Heart right ventricle (tissue), 16 donors: ENCODE data around the gene TBCE. TPM values are rescaled to one million over a fixed set of nuclear protein-coding genes. Genes with fewer than 3 reads are reported as not detected.

Source experiments
- ATAC-seq, 8 donors: fragments of 200-7000 bp; cut with Tn5 transposase; one replicate each; pipeline ENCODE4 v1.9.1; 2020; ENCODE audit warnings: mild to moderate bottlenecking in 8 of 8, moderate library complexity in 8 of 8, moderate number of reproducible peaks in 1 of 8
- DNase-seq, 2 donors: peaks; one replicate each; pipeline ENCODE4 v3.0.0-alpha.2; 2020
- H3K27ac ChIP-seq, 10 donors: fragments of 200-600 bp; sonication (generic) in 2 of 10; one replicate each; pipeline versions ENCODE4 v1.5.0 to v1.8.0; 2020 to 2022; ENCODE audit warnings: mild to moderate bottlenecking in 3 of 10
- H3K27me3 ChIP-seq, 7 donors: fragments of 200-600 bp; one replicate each; pipeline ENCODE4 v1.8.0; 2021 to 2022; ENCODE audit warnings: mild to moderate bottlenecking in 2 of 7
- H3K36me3 ChIP-seq, 9 donors: fragments of 200-600 bp; sonication (generic) in 1 of 9; one replicate each; pipeline versions ENCODE4 v1.5.0 to v1.8.0; 2020 to 2022; ENCODE audit warnings: mild to moderate bottlenecking in 2 of 9
- H3K4me1 ChIP-seq, 9 donors: fragments of 200-600 bp; sonication (generic) in 1 of 9; one replicate each; pipeline versions ENCODE4 v1.5.0 to v1.8.0; 2020 to 2022; ENCODE audit warnings: mild to moderate bottlenecking in 4 of 9
- H3K4me3 ChIP-seq, 10 donors: fragments of 200-600 bp; sonication (generic) in 2 of 10; one replicate each; pipeline versions ENCODE4 v1.5.0 to v1.8.0; 2020 to 2022; ENCODE audit warnings: mild to moderate bottlenecking in 7 of 10, moderate library complexity in 2 of 10
- H3K9me3 ChIP-seq, 11 donors: fragments of 200-600 bp in 10 of 11; sonication (generic) in 2 of 11; one replicate each; pipeline versions ENCODE4 v1.5.0 to v1.8.0; 2013 to 2022; ENCODE audit warnings: mild to moderate bottlenecking in 2 of 11, control low read depth in 1 of 11, moderate library complexity in 1 of 11
- CTCF ChIP-seq, 9 donors: fragments of 200-600 bp; sonication (generic) in 2 of 9; IDR thresholded peaks; one replicate each; pipeline versions ENCODE4 v1.5.0 to v1.8.0; 2021 to 2022; ENCODE audit warnings: antibody characterized with exemption in 9 of 9, mild to moderate bottlenecking in 5 of 9, moderate library complexity in 1 of 9
- WGBS, 2 donors: extraction: QIAGEN DNeasy Blood & Tissue Kit; methylation state at CpG; one replicate each; pipeline ENCODE4 v1.1.7; 2013; ENCODE audit warnings: inconsistent platforms in 1 of 2; 5-methylcytosine and 5-hydroxymethylcytosine counted together
- intact Hi-C, 10 donors: fragments of 100-400 bp; cut with DNase I; formaldehyde crosslinking; loops; one replicate each; pipeline versions ENCODE4 v1.11.1 to v1.14.2; 2022
- polyA plus RNA-seq, 2 donors: library from polyadenylated mRNA; stranded (reverse); fragments of 200-250 nt; gene quantifications; one replicate each; pipeline ENCODE4 v1.2.3, GENCODE V29; 2013
- total RNA-seq, 10 donors: library from RNA; stranded (reverse); fragmentation: NEBNext Ultra II Directional in 3 of 10; extraction: Animal tissue kit (Norgen Biotek cat#: 25700) in 3 of 10; gene quantifications; one replicate each; pipeline versions ENCODE4 v1.2.1 to v1.2.4, GENCODE V29; 2021 to 2023
- donor health status: Arrhythmogenic right ventricular cardiomyopathy.
- donor health status: ischemic (EF 13 %, LVEDD 7.1; RV severe dilation, severe dysfunction).
- donor health status: healthy with polysubstance abuse.
- donor health status: DM: no; HTN: yes; CAD: no.
- donor health status: DM: no; HTN: no; CAD: no.
- donor health status: ischemic (EF 25% LVEDD 6.9; RV normal size, moderate dysfunction).
- donor health status: ischemic (EF 25% LVEDD 5.7; RV mildly dilated, moderate dysfunction).
- donor health status: healthy.
- donor health status: DM: yes; HTN: yes; CAD: no.
- donor health status: Ischemic cardiomyopathy.
- donor health status: ischemic (EF 35%, LVEDD 5.7; RV mildly dilated, moderate dysfunction).
- donor health status: nonischemic (EF 11% LVEDD 7.7; RV severe dilation, severe dysfunction).
- donor health status: DM: yes; HTN: yes; CAD: no.
- donor health status: PGD.
- donor health status: ischemic (EF 29% LVEDD 5.4; RV normal size, mild dysfunction).
- donor health status: nonischemic (EF 23%, LVEDD 6.1; RV moderate dilation, normal function).

Gene TBCE
- total and polyA plus RNA-seq, 12 donors: 9.0 to 42.9 (median 20.0) TPM

DNA sequence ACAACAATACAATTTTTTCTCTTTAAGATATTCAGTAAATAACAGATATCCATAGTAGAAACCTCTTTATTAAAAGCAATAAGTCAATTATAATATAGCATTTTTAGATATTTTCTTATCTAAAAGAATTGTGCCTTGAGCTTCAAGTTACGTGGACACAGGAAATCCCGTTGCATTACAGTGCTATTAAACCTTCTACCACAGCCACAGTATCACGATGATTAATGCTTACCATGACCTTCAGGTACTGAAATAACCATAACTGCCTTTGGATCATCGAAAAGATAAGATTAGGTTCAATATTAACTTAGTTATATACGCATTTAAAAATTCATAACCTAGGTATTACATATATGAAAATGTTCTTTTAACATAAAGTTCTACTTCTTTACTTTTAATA lies 119.1 kb downstream of the TBCE start:
- Histone ChIP-seq H3K4me1 (peaks cover 0 to under 1% (median 0%) of the 10 kb centered on the region in 9 donors), H3K9me3 (peaks cover 0 to 9% (median 0%) of the 10 kb centered on the region in 11 donors), H3K27me3 (no peaks in the 10 kb centered on the region), H3K36me3 (peaks cover 0 to 74% (median 16%) of the 10 kb centered on the region in 9 donors), H3K27ac (no peak overlapping the region), H3K4me3 (no peak overlapping the region)
- intact Hi-C loops: no loop called here
- no peak for TF ChIP-seq CTCF (IDR thresholded peaks at IDR 0.05)
- ATAC-seq: no peak
- 75 to 81% methylated on average over 5 of the region's 5 CpGs for WGBS, 2 donors
- no peak for DNase-seq

- no peaks in the 10 kb centered on the region for H3K9me3 ChIP-seq
- 48 to 74% methylated on average over 3 of the region's 3 CpGs for WGBS, 2 donors
- no peak overlapping the region for H3K4me3 ChIP-seq
- TF ChIP-seq CTCF (IDR thresholded peaks at IDR 0.05): no peak
- intact Hi-C loops: no loop called here
- H3K4me1 ChIP-seq: peaks cover 0 to 7% (median 0%) of the 10 kb centered on the region in 9 donors
- H3K27me3 ChIP-seq: no peaks in the 10 kb centered on the region
- DNase-seq: no peak
- no peak overlapping the region for H3K27ac ChIP-seq
- peaks cover 0 to 69% (median 13%) of the 10 kb centered on the region in 9 donors for H3K36me3 ChIP-seq
- peak in 1 of 8 donors; percentile 17 for ATAC-seq
Observed at GRCh38 chr1:235491644-235492043, 124.4 kb downstream of the TBCE start.

DNA sequence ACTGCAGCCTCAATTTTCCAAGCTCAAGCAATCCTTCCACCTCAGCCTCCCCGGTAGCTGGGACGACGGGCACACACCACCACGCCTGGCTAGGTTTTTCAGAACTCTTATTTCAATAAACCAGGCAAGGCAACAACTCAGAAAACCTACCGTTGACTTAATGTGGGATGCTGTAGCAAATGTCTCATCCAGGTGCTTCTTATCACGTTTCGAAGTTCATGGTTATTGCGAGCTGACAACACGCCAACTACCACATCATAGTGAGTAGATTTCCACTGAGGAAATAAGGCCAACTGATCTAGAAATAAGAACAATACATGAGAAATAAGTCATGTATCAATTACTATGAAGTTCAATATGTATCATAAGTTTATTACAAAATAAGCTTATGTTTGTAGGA lies 127.3 kb downstream of the TBCE start:
- TF ChIP-seq CTCF (IDR thresholded peaks at IDR 0.05): no peak
- H3K4me1 ChIP-seq: peaks cover 0 to 7% (median 0%) of the 10 kb centered on the region in 9 donors
- intact Hi-C loops: no loop called here
- 92 to 93% methylated on average over 9 of the region's 9 CpGs for WGBS, 2 donors
- no peak overlapping the region for H3K4me3 ChIP-seq
- peaks cover 0 to 52% (median 13%) of the 10 kb centered on the region in 9 donors for H3K36me3 ChIP-seq
- H3K9me3 ChIP-seq: no peaks in the 10 kb centered on the region
- H3K27me3 ChIP-seq: no peaks in the 10 kb centered on the region
- H3K27ac ChIP-seq: no peak overlapping the region
- DNase-seq: no peak
- no peak for ATAC-seq

DNA sequence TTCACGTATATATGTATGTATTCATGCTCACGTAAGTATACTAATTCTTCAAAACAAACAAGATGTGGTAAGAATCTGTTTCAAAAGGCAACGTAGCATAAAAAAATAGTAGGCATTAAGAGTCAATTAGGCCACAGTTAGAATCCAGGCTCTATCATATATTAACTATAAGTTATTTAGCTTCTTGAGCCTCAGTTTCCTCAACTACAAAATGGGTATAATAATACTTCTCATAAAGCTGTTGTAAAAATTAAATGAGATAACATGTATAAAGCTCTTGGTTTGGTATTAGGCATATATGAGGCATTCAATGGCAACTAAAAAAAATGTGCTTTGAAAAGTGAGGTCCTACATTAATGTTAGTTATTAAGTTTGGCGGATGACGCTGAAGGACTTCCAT lies 127.8 kb downstream of the TBCE start:
- Histone ChIP-seq H3K27me3 (no peaks in the 10 kb centered on the region), H3K27ac (no peak overlapping the region), H3K4me1 (peaks cover 0 to 7% (median 0%) of the 10 kb centered on the region in 9 donors), H3K9me3 (no peaks in the 10 kb centered on the region), H3K36me3 (peaks cover 0 to 48% (median 13%) of the 10 kb centered on the region in 9 donors), H3K4me3 (no peak overlapping the region)
- intact Hi-C loops: no loop called here
- WGBS, 2 donors: 94 to 97% methylated on average over 5 of the region's 5 CpGs
- no peak for ATAC-seq
- TF ChIP-seq CTCF (IDR thresholded peaks at IDR 0.05): no peak
- DNase-seq: no peak
